BJ (cell line): ENCODE measurements around the gene ADCY9. TPM values are rescaled to one million over a fixed set of nuclear protein-coding genes. Genes with fewer than 3 reads are reported as not detected.

Source experiments
- CTCF ChIA-PET: fragments of 350-600 bp; formaldehyde crosslinking; extraction: SDS; loops from one replicate; lab custom pipeline; 2021; ENCODE audit warnings: antibody characterized with exemption, inconsistent platforms; lab: Yijun Ruan, JAX
- POLR2A ChIA-PET: fragments of 300-600 bp; sonication (Branson Sonifier 250); formaldehyde crosslinking; extraction: SDS; loops from one replicate; lab custom pipeline; 2021; ENCODE audit warnings: antibody characterized with exemption; lab: Charles Lee
- DNase-seq: peaks from one replicate; pipeline ENCODE4 v3.0.0-alpha.2; 2011; ENCODE audit warnings: low read depth
- H3K27me3 ChIP-seq: 2 replicates; pipeline ENCODE4 v1.6.0; 2011; ENCODE audit warnings: low read length; ENCODE audit not compliant: control insufficient read depth, insufficient read depth
- H3K36me3 ChIP-seq: 2 replicates; pipeline ENCODE4 v1.5.1; 2011; ENCODE audit warnings: low read length; ENCODE audit not compliant: control insufficient read depth, insufficient read depth
- H3K4me3 ChIP-seq: 2 replicates; pipeline ENCODE4 v1.5.1; 2011; ENCODE audit warnings: low read depth, mild to moderate bottlenecking, control low read depth, low read length
- CTCF ChIP-seq: IDR thresholded peaks from 2 replicates; pipeline ENCODE4 v1.5.1; 2011; ENCODE audit warnings: low read depth, mild to moderate bottlenecking, control low read depth, inconsistent platforms, low read length, moderate library complexity; ENCODE audit not compliant: insufficient read depth
- polyA plus RNA-seq: library from polyadenylated mRNA; depleted of rRNA; stranded (reverse); fragments of >200 nt; gene quantifications from 2 replicates; pipeline ENCODE4 v1.2.3, GENCODE V29; 2011

Gene ADCY9
- polyA plus RNA-seq, 1 experiment: 28.2 TPM

GRCh38 chr16:3959148-3959547 is 157.1 kb downstream of the ADCY9 start:
- no peak for TF ChIP-seq CTCF
- ChIA-PET POLR2A (no interaction called here), CTCF (interaction anchor here (1.1 to 1.5 kb wide), 3 partner anchors 8 to 21 kb away, joined by 3 to 4 read pairs (median 3); no protein-coding TSS in a partner anchor)
- Histone ChIP-seq H3K36me3 (no peaks in the 10 kb centered on the region), H3K4me3 (no peak overlapping the region), H3K27me3 (no peaks in the 10 kb centered on the region)
- DNase-seq: no peak

GRCh38 chr16:3957344-3957980 is 158.8 kb downstream of the ADCY9 start:
- no peaks in the 10 kb centered on the region for H3K27me3 ChIP-seq
- H3K36me3 ChIP-seq: no peaks in the 10 kb centered on the region
- ChIA-PET POLR2A (no interaction called here), CTCF (interaction anchor here (0.6 kb wide), 1 partner anchor 85 kb away, joined by 3 read pairs; no protein-coding TSS in a partner anchor)
- TF ChIP-seq CTCF: no peak
- no peak for DNase-seq
- no peak overlapping the region for H3K4me3 ChIP-seq

- TF ChIP-seq CTCF: no peak
- POLR2A ChIA-PET: interaction anchor here (0.5 kb wide), 1 partner anchor 59 kb away, joined by 4 read pairs; no protein-coding TSS in a partner anchor
- CTCF ChIA-PET: interaction anchor here (0.6 to 1.1 kb wide), 2 partner anchors 44 to 449 kb away, joined by 3 read pairs; no protein-coding TSS in a partner anchor
- H3K4me3 ChIP-seq: no peak overlapping the region
- no peaks in the 10 kb centered on the region for H3K36me3 ChIP-seq
- no peak for DNase-seq
- no peaks in the 10 kb centered on the region for H3K27me3 ChIP-seq
These were observed 161.8 kb downstream of the ADCY9 start for GRCh38 chr16:3954411-3954921.

GRCh38 chr16:3953728-3954410 is 162.4 kb downstream of the ADCY9 start:
- H3K27me3 ChIP-seq: no peaks in the 10 kb centered on the region
- no peak for TF ChIP-seq CTCF
- ChIA-PET POLR2A (interaction anchor here (0.5 kb wide), 1 partner anchor 60 kb away, joined by 4 read pairs; no protein-coding TSS in a partner anchor), CTCF (interaction anchor here (0.6 to 2.4 kb wide), 4 partner anchors 45 to 450 kb away, joined by 3 to 8 read pairs (median 3); no protein-coding TSS in a partner anchor)
- no peaks in the 10 kb centered on the region for H3K36me3 ChIP-seq
- DNase-seq: no peak
- H3K4me3 ChIP-seq: no peak overlapping the region

GRCh38 chr16:3952737-3953131 is 163.5 kb downstream of the ADCY9 start:
- no peak for DNase-seq
- no peak for TF ChIP-seq CTCF
- no peak overlapping the region for H3K4me3 ChIP-seq
- ChIA-PET POLR2A (no interaction called here), CTCF (interaction anchor here (0.7 to 2.4 kb wide), 3 partner anchors 9 to 301 kb away, joined by 3 to 12 read pairs (median 8); no protein-coding TSS in a partner anchor)
- no peaks in the 10 kb centered on the region for H3K27me3 ChIP-seq
- H3K36me3 ChIP-seq: no peaks in the 10 kb centered on the region
